WI38 (cell line): ENCODE data around the gene FOXJ3.

ENCODE experiments used
- H3K4me3 ChIP-seq: 2 replicates; pipeline ENCODE4 v1.5.1; 2011; ENCODE audit warnings: low read depth, mild to moderate bottlenecking, control low read depth, low read length
- CTCF ChIP-seq: IDR thresholded peaks from 2 replicates; pipeline ENCODE4 v1.5.1; 2012; ENCODE audit warnings: low read depth, mild to moderate bottlenecking, control low read depth, low read length

The FOXJ3 gene

GRCh38 chr1:42152907-42153600 is 182.0 kb downstream of the FOXJ3 start, which contains the start of gene GUCA2B:
TSS of gene GUCA2B (plus strand) at chr1:42153410. CDS start at chr1:42153451, 41 bp downstream.
- TF ChIP-seq CTCF: no peak
- no peak within 1 kb of the TSS for H3K4me3 ChIP-seq

- no peak overlapping the region for H3K4me3 ChIP-seq
- TF ChIP-seq CTCF: no peak
Measured at GRCh38 chr1:42152119-42152518, 182.9 kb downstream of the FOXJ3 start.

- no peak for TF ChIP-seq CTCF
- H3K4me3 ChIP-seq: no peak overlapping the region
Measured at GRCh38 chr1:42150651-42151050, 184.4 kb downstream of the FOXJ3 start.

GRCh38 chr1:42148166-42148565 is 186.9 kb downstream of the FOXJ3 start:
- H3K4me3 ChIP-seq: no peak overlapping the region
- TF ChIP-seq CTCF: no peak

- no peak overlapping the region for H3K4me3 ChIP-seq
- TF ChIP-seq CTCF: peak; percentile 84
Measured at GRCh38 chr1:42146626-42147320, 188.3 kb downstream of the FOXJ3 start.

- TF ChIP-seq CTCF: no peak
- no peak overlapping the region for H3K4me3 ChIP-seq
Measured at GRCh38 chr1:42145764-42146625, 189.0 kb downstream of the FOXJ3 start.

GRCh38 chr1:42145389-42145716 is 189.7 kb downstream of the FOXJ3 start:
- no peak overlapping the region for H3K4me3 ChIP-seq
- no peak for TF ChIP-seq CTCF
